Neural cell (in vitro differentiated cells): ENCODE measurements around the gene TPBGL.

Experiments used
- EP300 ChIP-seq: fragments of 450-650 bp; conservative IDR thresholded peaks from 2 replicates; pipeline ENCODE4 v1.6.1; 2014; ENCODE audit warnings: antibody characterized with exemption, mild to moderate bottlenecking, moderate library complexity; ENCODE audit not compliant: poor library complexity, severe bottlenecking
- EZH2 ChIP-seq: fragments of 200-600, 300-800 bp; shearing (Covaris generic), sonication (generic); IDR thresholded peaks from 2 replicates; pipeline ENCODE4 v1.6.1; 2014; ENCODE audit warnings: antibody characterized with exemption, low read length, borderline replicate concordance, mild to moderate bottlenecking; ENCODE audit not compliant: insufficient read depth, poor library complexity, severe bottlenecking
- MXI1 ChIP-seq: fragments of 450-650 bp; conservative IDR thresholded peaks from 2 replicates; pipeline ENCODE4 v1.6.1; 2014; ENCODE audit warnings: antibody characterized with exemption, mild to moderate bottlenecking; ENCODE audit not compliant: poor library complexity, severe bottlenecking
- POLR2AphosphoS5 ChIP-seq: IDR thresholded peaks from 2 replicates; pipeline ENCODE4 v1.6.1; 2012
- RAD21 ChIP-seq: fragments of 450-650 bp; conservative IDR thresholded peaks from 2 replicates; pipeline ENCODE4 v1.6.1; 2014; ENCODE audit warnings: antibody characterized with exemption, mild to moderate bottlenecking, moderate library complexity
- TAF1 ChIP-seq: IDR thresholded peaks from 2 replicates; pipeline ENCODE4 v1.6.1; 2012; ENCODE audit warnings: low read depth
- TF ChIP-seq, protein P1 (sequence below): fragments of 450-650 bp; IDR thresholded peaks from 2 replicates; pipeline ENCODE4 v1.5.1; 2014; ENCODE audit warnings: antibody characterized with exemption, mild to moderate bottlenecking, moderate library complexity; ENCODE audit not compliant: poor library complexity, severe bottlenecking
- TF ChIP-seq, protein P2 (sequence below): IDR thresholded peaks from 2 replicates; pipeline ENCODE4 v1.6.1; 2012; ENCODE audit warnings: borderline replicate concordance

- TF ChIP-seq RAD21 = no peak
- TF ChIP-seq EP300 = no peak
- TF ChIP-seq, protein P1, sequence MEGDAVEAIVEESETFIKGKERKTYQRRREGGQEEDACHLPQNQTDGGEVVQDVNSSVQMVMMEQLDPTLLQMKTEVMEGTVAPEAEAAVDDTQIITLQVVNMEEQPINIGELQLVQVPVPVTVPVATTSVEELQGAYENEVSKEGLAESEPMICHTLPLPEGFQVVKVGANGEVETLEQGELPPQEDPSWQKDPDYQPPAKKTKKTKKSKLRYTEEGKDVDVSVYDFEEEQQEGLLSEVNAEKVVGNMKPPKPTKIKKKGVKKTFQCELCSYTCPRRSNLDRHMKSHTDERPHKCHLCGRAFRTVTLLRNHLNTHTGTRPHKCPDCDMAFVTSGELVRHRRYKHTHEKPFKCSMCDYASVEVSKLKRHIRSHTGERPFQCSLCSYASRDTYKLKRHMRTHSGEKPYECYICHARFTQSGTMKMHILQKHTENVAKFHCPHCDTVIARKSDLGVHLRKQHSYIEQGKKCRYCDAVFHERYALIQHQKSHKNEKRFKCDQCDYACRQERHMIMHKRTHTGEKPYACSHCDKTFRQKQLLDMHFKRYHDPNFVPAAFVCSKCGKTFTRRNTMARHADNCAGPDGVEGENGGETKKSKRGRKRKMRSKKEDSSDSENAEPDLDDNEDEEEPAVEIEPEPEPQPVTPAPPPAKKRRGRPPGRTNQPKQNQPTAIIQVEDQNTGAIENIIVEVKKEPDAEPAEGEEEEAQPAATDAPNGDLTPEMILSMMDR = no peak
- no peak for TF ChIP-seq POLR2AphosphoS5
- TF ChIP-seq, protein P2, sequence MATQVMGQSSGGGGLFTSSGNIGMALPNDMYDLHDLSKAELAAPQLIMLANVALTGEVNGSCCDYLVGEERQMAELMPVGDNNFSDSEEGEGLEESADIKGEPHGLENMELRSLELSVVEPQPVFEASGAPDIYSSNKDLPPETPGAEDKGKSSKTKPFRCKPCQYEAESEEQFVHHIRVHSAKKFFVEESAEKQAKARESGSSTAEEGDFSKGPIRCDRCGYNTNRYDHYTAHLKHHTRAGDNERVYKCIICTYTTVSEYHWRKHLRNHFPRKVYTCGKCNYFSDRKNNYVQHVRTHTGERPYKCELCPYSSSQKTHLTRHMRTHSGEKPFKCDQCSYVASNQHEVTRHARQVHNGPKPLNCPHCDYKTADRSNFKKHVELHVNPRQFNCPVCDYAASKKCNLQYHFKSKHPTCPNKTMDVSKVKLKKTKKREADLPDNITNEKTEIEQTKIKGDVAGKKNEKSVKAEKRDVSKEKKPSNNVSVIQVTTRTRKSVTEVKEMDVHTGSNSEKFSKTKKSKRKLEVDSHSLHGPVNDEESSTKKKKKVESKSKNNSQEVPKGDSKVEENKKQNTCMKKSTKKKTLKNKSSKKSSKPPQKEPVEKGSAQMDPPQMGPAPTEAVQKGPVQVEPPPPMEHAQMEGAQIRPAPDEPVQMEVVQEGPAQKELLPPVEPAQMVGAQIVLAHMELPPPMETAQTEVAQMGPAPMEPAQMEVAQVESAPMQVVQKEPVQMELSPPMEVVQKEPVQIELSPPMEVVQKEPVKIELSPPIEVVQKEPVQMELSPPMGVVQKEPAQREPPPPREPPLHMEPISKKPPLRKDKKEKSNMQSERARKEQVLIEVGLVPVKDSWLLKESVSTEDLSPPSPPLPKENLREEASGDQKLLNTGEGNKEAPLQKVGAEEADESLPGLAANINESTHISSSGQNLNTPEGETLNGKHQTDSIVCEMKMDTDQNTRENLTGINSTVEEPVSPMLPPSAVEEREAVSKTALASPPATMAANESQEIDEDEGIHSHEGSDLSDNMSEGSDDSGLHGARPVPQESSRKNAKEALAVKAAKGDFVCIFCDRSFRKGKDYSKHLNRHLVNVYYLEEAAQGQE = no peak
- TF ChIP-seq TAF1 = no peak
- no peak for TF ChIP-seq EZH2
- no peak for TF ChIP-seq MXI1
Measured at GRCh38 chr11:75276686-75277085, 36.1 kb downstream of the TPBGL start.
